ENCODE results near the gene UMAD1. TPM values are rescaled to one million over a fixed set of nuclear protein-coding genes. Genes with fewer than 3 reads are reported as not detected.
"Not testable (repeated sequence)": the region's sequence is repeated elsewhere in the genome, so short reads cannot be mapped to it uniquely, and the experiment has no call there.

UMAD1 gene
- total RNA-seq, 1 donor from 2014 or later: 14.3 TPM

- intact Hi-C loops (cut with DNase I): loop anchor here (10.0 kb wide), 1 partner anchor 463 kb away; the partner anchor contains the start of gene C1GALT1
- ATAC-seq (ENCODE audit: poor library complexity): no peak
These were observed 7.0 kb downstream of the UMAD1 start for GRCh38 chr7:7647495-7648036.

GRCh38 chr7:7650682-7651206 lies 10.2 kb downstream of the UMAD1 start:
- DNase-seq (no peak), ATAC-seq (ENCODE audit: poor library complexity) (no peak)
- intact Hi-C loops (cut with DNase I): no loop called here

More at GRCh38 chr7:7647495-7648036, 7.0 kb downstream of the UMAD1 start:
- no peak for DNase-seq

- DNase-seq (no peak), ATAC-seq (ENCODE audit: poor library complexity) (no peak)
- intact Hi-C loops (cut with DNase I): no loop called here
These were observed 10.9 kb downstream of the UMAD1 start for GRCh38 chr7:7651479-7651878.

GRCh38 chr7:7652798-7653540 lies 12.4 kb downstream of the UMAD1 start:
- intact Hi-C loops (cut with DNase I): no loop called here
- DNase-seq (no peak), ATAC-seq (ENCODE audit: poor library complexity) (no peak)

- DNase-seq (no peak), ATAC-seq (ENCODE audit: poor library complexity) (no peak)
- intact Hi-C loops (cut with DNase I): no loop called here
These were observed 13.1 kb downstream of the UMAD1 start for GRCh38 chr7:7653593-7654187.

- ATAC-seq (ENCODE audit: poor library complexity): peak; percentile 58
- no peak for DNase-seq
- intact Hi-C loops (cut with DNase I): no loop called here
These were observed 14.6 kb downstream of the UMAD1 start for GRCh38 chr7:7654964-7655715.

- ATAC-seq (ENCODE audit: poor library complexity); intact Hi-C loops (cut with DNase I); DNase-seq: not testable (repeated sequence)
These were observed 15.9 kb downstream of the UMAD1 start for GRCh38 chr7:7656459-7656858.

GRCh38 chr7:7662527-7662926 lies 22.0 kb downstream of the UMAD1 start:
- intact Hi-C loops (cut with DNase I): no loop called here
- ATAC-seq (ENCODE audit: poor library complexity): no peak
- DNase-seq: no peak

GRCh38 chr7:7664291-7664690 lies 23.7 kb downstream of the UMAD1 start:
- no peak for ATAC-seq (ENCODE audit: poor library complexity)
- intact Hi-C loops (cut with DNase I): no loop called here
- DNase-seq: no peak

- DNase-seq (no peak), ATAC-seq (ENCODE audit: poor library complexity) (no peak)
- intact Hi-C loops (cut with DNase I): no loop called here
These were observed 24.5 kb downstream of the UMAD1 start for GRCh38 chr7:7665031-7665430.

- DNase-seq: no peak
- no peak for ATAC-seq (ENCODE audit: poor library complexity)
- intact Hi-C loops (cut with DNase I): no loop called here
These were observed 26.6 kb downstream of the UMAD1 start for GRCh38 chr7:7667187-7667586.

- ATAC-seq (ENCODE audit: poor library complexity) (no peak), DNase-seq (no peak)
- intact Hi-C loops (cut with DNase I): no loop called here
These were observed 28.2 kb downstream of the UMAD1 start for GRCh38 chr7:7668706-7669105.

- intact Hi-C loops (cut with DNase I): loop anchor here (10.0 kb wide), 1 partner anchor 544 kb away; no protein-coding TSS in a partner anchor
- ATAC-seq (ENCODE audit: poor library complexity): no peak
These were observed 29.9 kb downstream of the UMAD1 start for GRCh38 chr7:7670490-7670889.

GRCh38 chr7:7671361-7671760 lies 30.8 kb downstream of the UMAD1 start:
- intact Hi-C loops (cut with DNase I): loop anchor here (10.0 kb wide), 1 partner anchor 543 kb away; no protein-coding TSS in a partner anchor
- DNase-seq (no peak), ATAC-seq (ENCODE audit: poor library complexity) (no peak)

More at GRCh38 chr7:7670490-7670889, 29.9 kb downstream of the UMAD1 start:
- no peak for DNase-seq

- intact Hi-C loops (cut with DNase I): loop anchor here (10.0 kb wide), 1 partner anchor 542 kb away; no protein-coding TSS in a partner anchor
- DNase-seq (no peak), ATAC-seq (ENCODE audit: poor library complexity) (no peak)
These were observed 32.1 kb downstream of the UMAD1 start for GRCh38 chr7:7672545-7673239.

- intact Hi-C loops (cut with DNase I): loop anchor here (10.0 kb wide), 1 partner anchor 542 kb away; no protein-coding TSS in a partner anchor
- no peak for DNase-seq
- ATAC-seq (ENCODE audit: poor library complexity): no peak
These were observed 32.6 kb downstream of the UMAD1 start for GRCh38 chr7:7673240-7673550.

GRCh38 chr7:7675686-7676085 lies 35.1 kb downstream of the UMAD1 start:
- ATAC-seq (ENCODE audit: poor library complexity) (no peak), DNase-seq (no peak)
- intact Hi-C loops (cut with DNase I): loop anchor here (10.0 kb wide), 1 partner anchor 539 kb away; no protein-coding TSS in a partner anchor

GRCh38 chr7:7679640-7680039 lies 39.1 kb downstream of the UMAD1 start:
- not testable (repeated sequence) for DNase-seq; ATAC-seq (ENCODE audit: poor library complexity)
- intact Hi-C loops (cut with DNase I): loop anchor here (5.0 to 10.0 kb wide), 2 partner anchors 83 to 535 kb away; no protein-coding TSS in a partner anchor
